ENCODE measurements around the gene GALNT9.

GRCh38 chr12:132366341-132366861 lies 37.0 kb upstream of the GALNT9 start:
- TF ChIP-seq CTCF (IDR thresholded peaks at IDR 0.05) (no peak), ZFX (IDR thresholded peaks at IDR 0.05; ENCODE audit: borderline replicate concordance) (no peak)

Data from 22Rv1 (cell line).